Embryonic facial prominence (tissue), 1 donor: Measurements from ENCODE around the gene ITGA11.

Experiments
- DNase-seq: peaks from one replicate; pipeline ENCODE4 v3.0.0-alpha.2; 2016; ENCODE audit errors: extremely low spot score

The ITGA11 gene

DNA sequence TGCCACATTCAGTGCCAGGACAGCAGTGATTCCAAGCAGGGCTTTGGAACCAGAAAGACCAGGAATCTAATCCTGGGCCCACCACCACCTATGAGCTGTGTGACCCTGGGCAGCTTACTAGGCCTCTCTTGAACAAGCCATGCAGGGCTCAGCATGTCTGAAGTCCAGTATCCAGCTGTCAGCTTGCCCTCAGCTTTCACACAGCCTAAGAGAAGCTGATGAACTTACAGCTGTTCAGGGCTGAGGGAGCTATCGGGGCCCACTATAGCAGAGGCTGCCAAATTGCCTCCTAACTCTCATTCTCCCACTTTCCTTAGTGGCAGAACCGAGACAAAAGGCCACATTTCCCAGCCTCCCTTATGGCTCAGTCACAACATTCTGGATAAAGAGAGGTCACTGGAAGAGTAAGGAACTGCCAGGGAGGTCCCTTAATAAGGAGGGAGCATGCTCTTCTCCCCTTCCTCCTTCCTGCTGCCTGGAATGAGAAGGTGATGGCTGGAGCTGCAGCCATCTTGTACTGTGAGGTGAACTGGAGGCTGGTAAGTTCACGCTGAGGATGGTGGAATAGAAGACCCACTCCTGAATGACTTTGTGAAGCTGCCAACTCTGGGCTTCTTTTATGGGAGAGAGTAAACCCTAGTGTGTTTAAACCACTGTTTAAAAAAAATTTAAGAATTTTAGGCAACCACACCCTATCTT, 120.0 kb downstream of the ITGA11 start:
- no peak for DNase-seq

DNA sequence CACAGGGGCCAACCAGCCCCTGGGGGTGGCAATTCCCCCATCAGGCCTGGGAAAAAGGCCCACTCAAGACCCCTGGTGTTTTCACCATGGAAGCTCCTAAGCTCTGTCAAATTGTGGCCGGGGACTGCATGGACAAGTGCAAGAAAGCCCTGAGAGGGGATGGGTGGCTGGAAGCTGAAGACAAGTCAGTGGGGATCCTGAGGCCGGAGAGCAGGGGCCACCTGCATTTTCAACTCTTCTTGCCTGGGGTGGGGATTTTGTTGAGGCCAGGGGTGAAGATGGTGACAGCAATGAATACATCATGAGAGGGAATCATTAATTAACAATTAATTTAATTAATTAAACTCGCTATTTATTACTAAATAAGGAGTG, 120.5 kb downstream of the ITGA11 start:
- no peak for DNase-seq

DNA sequence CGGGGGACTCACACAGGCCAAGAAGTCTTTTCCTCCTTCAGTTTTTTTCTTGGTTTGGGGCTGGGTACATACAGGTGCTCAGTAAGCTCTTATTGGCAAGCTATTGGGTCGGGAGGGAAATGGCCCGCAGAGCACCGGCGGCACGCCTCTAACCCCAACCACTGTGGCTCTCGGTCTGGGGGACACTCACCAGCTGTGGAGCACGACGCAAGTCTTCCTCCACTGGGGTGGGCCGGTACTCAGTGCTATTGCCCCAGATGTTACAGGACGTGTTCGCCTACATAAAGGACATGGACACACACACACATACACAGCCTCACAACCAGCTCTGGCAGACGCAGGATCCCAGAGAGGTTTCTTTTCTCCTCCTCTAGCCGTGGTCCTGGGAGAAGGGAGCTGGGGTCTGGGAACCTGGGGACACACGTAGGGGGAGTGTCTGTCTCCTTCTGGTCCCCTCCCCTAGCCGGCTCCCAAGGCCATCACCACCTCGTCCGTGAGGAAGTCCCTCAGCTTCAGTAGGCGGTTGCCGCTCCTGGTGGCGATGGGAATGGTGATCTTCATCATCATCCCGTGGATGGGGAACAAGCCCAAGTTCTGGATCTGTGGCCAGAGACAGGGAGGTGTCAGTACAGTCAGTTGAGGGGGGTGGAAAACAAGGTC, 121.0 kb downstream of the ITGA11 start:
- no peak for DNase-seq

DNA sequence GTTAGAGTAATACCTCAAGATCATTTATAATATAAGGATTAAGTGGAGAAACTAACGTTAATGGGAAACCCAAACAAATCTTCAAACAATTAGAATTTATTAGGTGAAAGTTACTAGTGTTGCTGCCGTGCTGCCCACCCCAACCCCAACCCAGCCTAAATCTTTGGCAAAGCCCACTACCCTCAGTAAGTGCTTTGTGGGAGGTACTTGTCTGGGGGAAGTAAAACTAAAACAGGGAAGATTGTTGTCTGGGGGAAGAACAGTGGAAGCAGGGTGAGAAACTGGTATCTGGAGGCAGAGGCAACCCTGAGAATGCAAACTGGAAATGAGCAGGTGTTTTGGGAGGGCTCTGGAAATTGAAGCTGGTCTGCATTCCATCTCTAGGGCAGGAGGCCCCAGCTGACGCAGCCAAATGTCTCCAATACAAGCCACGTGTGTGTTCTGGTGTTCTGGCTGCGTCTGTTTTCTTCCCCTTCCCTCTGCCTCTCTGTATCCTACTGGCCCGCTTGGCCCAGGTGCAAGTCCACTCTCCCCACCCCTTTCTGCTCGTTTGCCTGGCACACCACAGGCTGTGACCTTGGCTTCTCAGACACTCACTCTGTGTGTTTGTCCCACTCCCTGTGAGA, 121.7 kb downstream of the ITGA11 start:
- DNase-seq: no peak

DNA sequence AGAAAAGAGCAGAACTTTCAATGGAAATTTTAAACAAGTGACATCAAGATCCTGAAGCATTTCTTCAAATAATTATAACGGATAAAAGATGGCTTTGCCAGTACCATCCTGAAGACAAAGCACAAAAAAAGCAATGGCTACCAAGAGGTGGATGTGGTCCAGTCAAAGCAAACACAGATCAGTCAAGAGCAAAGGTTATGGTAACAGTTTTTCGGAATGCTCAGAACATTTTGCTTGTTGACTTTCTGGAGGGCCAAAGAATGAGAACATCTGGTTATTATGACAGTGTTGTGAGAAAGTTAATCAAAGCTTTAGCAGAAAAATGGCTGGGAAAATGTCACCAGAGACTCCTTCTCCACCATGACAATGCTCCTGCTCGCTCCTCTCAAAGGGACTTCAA, 122.9 kb downstream of the ITGA11 start:
- DNase-seq: no peak

DNA sequence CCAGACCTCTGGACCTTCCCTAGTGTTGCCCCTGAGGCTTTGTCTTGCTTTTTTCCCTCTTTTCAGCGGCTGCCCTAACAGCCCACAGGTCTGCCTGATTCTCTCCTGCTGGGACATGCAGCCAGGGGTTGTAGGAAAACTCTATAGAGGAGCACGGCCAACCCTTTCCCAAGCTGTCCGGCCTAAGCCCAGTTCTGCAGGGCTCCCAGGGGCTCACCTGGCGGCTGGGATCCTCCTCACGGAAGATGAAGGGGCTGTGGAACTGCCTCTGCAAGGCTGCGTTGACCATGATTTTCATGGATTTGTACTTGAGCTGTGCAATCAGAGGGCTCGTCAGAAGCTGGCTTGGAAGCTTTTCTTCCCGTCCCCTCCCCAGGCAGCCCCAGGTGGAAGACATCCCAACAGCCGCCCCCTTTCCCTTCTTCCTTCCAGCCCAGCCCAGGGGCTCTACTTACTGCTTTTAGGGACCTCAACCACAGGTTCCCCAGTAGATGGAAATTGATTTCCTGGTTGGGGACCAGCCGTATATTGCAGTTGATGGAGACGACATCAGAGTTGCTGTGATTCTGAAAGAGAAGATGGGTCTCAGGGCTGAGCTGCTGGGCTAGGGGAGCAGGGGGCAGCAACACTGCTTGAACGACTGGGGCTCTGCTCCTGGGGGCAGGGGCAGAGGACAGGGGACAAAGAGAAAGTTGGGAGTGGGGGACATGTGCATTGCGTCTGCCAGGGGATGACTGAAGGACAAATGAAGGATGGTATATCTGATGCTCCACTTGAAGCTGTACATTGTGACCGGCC, 124.6 kb downstream of the ITGA11 start:
- DNase-seq: no peak

DNA sequence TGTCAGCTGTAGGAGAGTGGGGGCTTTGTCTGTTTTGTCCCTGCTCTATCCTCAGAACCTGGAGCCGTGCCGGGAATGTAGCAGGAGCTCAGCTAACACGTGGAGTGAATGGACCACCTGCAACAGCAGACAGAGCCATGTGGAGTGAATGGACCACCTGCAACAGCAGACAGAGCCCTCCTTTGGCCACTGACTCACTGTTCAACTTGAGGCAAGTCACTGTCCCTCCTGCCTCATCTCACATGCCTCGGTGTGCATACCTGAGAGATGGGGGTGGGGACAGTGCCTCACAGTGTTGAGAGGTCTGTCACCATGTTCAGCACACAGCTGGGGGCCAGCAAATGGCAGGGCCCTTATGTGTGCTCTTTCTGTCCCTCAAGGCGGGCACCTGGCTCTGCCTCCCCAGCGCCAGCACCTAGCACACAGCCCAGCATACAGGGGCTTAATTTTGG, 126.5 kb downstream of the ITGA11 start:
- no peak for DNase-seq

DNA sequence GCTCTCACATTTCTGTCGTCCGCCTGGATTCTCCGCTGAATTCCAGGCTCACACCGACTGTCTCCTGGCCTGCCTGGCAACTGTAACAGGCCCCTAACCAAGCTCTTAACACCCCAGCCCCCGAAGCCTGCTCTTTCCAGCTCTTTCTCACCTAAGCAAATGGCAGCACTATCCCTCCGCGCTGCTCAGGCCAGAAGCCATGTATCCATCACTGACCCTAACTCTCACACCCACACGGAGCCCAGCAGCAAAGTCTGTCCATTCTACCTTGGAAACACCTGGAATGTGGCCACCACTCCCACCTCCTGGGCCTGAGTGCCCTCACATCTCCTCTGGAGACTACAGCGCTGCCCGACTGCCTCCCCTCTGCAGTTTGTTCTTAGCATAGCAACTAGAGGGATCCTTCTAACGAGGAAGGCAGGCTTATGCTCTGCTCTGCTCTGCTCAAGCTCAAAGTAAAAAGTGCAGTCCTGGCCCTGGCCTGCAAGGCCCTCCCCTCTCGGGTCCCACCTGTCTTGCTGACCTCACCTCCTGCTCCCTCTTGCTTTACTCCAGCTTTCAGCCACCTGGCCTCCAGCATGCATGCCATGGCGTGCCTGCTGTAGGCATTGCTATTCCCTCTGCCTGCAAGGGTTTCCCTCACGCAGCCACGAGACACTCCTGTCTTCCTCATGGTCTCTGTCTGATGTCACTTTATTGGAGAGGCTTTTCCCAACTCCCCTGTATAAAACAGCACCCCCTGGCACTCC, 127.2 kb downstream of the ITGA11 start:
- DNase-seq: no peak

DNA sequence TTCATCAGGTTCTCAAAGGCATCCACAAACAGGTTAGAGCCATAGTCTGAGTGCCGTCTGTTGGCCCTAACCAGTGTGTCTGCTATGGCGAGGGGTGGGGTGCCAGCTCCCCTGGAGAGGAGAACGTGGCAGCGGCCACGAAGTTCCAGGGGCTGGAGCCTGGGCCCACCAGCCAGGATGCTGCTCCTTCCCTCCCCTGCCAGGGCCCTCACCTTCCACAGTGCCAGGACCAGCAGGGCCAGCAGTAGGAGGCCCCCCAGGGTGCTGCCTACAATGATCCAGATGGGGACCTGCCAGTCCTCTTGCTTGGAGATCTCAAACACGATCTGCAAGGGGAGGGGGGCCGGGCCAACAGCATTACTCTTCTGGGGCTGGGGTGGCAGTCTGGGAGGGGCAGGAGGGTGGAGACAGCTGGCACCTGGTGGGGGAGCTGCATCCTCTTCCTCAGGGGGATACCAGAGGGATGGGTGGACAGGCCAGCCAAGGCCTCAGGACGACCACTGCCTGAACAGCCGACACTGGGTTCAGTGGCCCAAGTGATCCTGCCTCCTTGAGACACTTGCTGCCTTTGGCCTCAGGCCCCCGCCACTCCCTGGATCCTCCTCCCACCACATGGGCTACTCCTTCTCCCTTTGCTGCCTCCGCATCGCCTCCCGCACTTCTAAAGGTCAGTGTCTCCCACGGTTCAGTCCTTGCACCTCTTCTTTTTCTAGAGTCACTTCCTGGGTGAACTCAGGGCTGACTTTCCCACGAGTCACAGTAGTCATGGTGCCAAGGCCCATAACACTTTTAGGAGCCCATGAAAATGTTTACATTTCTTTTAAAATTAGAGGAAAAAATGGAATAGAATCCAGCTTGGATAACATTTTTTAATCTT, 128.2 kb downstream of the ITGA11 start:
- DNase-seq: no peak

DNA sequence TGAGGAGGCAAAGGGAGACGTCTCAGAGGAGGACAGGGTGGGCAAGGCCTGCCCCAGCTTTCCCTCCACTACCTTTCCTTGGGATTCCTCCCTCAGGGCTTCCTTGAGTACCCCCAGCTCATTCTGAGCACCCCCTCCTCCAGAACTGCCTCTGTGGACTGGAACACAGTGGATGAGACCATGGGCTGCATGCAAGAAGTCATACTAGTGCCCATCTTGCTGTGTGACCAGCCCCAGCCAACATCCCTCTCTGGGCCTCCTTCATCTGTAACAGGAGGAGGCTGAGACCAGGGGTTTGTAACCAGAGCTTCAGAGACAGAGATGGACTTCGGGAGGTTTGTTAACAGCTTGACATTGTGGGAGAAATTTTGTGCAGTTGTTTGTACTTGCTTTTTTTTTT, 128.8 kb downstream of the ITGA11 start:
- no peak for DNase-seq

DNA sequence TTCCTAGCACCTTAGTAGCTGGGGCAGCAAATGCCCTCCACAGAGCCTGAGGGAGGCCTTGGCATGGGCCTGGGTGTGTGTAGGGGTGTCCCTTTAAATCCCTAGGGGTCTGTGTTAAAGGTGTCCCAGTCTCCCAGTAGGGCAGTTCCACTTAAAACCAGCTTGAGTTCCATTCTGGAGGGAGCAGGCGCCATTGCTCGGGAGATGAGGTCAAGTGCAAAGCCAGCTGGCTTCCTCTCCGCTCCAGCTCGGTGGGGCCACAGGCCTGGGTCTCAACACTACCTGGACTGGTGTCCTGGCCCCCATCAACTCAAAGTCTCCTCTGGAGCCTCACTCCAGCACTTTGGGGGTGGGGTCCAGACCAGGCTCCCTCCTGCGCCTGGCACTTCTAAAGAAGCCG, 129.2 kb downstream of the ITGA11 start:
- DNase-seq: no peak

DNA sequence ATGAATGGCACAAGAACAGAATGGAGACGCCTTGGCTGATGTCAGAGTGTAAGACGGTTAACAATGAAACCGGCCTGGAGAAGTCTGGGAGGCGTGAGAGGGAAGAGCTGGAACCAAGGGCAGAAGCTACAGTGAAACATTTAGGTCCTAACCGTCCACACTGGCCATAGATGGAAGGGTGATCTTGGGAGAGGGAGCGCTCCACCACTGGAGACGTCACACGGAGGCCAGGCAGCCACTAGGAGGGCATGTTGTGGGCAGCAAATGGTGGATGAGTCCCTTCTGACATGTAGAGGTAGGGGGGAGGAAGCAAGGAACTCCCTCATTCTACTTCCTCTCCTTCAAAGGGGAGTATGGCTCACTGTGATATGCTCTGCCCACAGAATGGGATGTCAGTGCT, 130.7 kb downstream of the ITGA11 start:
- no peak for DNase-seq

DNA sequence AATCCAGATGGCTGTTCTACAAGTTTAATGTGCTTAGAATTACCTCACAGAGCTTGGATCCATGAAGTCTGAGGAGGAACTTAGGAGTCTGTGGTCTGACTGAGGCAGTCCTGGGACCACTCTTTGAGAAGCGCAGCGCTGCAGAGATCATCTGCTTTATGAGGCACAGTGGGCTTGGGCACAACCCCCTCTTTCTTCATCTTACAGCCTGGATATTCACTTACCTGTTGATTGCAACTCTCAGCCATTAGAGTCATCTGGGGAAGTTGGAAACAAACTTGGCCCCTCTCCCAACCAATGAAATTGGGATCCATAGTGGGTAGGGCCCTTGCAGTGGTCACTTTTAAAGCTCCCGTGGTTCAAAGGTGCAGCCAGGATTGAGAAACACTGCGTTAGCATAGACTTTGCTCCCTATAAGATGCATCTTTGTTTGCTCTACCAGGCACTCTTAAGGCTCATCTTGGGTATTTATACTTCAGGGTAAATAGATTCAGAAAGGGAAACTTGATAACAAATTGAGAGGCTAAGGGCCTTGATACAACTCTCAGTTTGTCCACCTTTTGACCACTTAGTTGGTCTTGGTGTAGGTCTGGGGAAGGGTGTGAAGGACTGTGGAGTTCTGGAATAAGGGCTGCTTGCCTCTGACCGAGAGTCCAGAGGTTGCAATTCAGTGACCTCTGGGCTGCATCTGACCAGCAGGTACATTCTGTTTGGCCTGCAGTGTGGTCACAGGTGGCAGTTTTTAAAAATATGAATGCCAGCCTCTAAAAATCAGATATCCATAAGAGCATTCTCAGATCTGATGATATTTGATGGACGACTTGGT, 131.6 kb downstream of the ITGA11 start:
- DNase-seq: no peak

DNA sequence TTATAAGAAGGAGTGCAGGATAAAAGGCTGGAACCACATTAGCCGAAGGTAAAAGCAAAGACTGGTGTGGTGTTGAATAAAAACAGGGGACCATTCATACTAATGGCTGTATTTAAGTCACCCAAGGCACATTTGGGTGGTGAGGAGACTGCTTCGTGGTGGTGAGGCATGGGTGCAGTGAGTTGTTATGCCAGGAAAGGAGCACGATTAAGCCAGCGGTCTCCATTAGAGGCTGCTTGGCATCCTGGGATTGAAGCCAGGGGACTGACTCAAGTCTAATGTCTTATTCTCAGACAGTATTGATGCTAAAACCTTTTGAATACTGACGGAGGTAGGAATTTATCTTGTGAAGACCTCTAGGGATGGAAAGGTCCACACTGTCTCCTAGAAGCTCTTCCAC, 132.5 kb downstream of the ITGA11 start:
- DNase-seq: no peak

DNA sequence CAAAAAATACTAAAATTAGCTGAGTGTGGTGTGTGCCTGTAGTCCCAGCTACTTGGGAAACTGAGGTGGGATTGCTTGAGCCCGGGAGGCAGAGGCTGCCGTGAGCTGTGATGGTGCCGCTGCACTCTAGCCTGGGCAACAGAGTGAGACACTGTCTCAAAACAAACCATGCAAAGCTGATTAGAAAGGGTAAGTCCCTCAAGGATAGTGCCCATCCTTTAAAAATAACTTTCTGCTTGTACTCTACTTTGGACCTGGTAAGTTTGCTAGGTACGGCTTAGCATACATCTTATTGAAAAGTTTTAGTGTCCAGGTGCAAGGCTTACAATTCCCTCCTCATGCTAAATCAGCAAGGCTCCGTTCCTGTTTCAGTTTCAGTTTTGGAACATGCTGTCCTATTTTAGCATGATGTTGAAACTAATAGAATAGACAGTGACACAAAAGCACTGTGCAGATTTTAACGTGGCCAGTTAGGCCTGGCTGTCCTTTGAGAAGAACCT, 133.0 kb downstream of the ITGA11 start:
- no peak for DNase-seq

DNA sequence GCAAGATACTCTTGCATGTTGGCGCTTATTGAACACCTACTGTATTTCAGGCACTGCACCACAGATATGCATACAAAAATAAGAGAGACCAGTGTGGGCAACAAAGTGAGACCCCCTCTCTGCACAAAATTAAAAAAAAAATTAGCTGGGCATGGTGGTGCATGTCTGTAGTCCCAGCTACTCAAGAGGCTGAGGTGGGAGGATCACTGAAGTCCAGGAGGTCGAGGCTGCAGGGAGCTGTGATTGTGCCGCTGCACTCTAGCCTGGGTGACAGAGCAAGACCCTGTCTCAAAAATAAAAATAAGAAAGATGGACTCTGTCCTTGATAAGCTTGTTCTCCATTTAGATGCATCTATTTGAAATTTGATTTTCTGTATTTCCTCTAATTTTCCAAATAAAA, 133.6 kb downstream of the ITGA11 start:
- DNase-seq: no peak

DNA sequence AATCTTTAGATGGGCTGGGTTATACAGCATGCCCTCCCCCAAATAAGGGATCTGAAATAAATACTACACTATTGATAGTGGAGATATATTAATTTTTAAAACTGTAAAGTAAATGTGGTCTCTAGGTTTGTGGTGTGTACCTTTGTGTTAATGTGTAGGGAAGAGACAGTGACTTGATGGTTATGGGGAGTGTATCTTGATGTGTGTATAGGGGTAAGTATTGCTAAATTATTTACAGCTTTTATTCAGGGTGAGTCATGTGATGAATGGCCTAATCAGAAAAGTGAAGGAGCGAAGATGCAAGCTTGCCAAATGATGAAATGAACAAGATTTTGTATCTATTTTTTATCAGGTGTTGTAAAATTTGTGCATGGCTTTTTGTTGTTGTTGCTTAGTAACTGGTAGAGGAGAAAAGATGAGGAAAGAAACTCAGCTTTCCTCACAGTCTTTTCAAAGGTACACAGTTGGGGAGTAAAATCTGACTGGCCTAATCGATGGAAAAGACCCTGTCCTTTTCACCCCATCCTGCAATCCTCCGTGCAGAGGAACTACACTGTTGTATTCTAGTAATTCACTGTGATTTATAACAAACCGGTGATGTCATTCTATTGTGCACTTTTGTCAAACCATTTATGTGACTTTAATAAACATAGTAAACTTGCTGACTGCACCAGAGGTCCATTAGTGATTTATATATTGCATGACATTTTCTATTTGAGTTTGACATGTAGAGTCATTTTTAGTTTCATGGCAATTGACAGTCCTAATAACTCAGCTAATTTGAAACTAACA, 136.8 kb downstream of the ITGA11 start:
- DNase-seq: no peak

DNA sequence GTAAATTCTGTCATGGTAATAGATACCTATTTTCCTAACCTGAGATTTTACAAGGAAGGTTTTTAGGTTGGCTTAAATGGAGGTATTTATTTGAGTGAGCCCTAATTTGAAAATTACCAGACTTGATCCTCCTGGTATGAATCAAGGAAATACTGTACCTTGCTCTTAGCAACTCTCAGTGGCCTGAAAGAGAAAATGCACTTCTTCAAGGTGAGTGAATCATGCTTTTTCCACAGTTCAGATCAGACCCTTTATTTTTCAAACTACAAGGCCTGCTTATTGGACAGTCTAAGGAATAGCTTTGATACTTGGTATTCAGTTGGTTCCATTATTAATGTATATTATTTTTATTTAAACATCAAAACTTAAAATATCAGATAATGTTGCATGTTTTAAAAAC, 139.0 kb downstream of the ITGA11 start:
- no peak for DNase-seq
